K562 (cell line): ENCODE measurements around the gene GNB2. TPM values are rescaled to one million over a fixed set of nuclear protein-coding genes. Genes with fewer than 3 reads are reported as not detected.

Experiments used
- POLR2AphosphoS2 ChIP-seq: IDR thresholded peaks from 2 replicates; pipeline ENCODE4 v1.6.1; 2012; ENCODE audit warnings: low read length, improper control_type of control experiment
- POLR2G ChIP-seq: fragments of 200-400 bp; formaldehyde crosslinking; IDR thresholded peaks from 2 replicates; pipeline ENCODE4 v1.6.1; 2017; ENCODE audit warnings: low read depth, mild to moderate bottlenecking, antibody characterized with exemption, low read length, moderate library complexity
- RBM22 ChIP-seq: fragments of 200-400 bp; formaldehyde crosslinking; IDR thresholded peaks from 2 replicates; pipeline ENCODE4 v1.6.1; 2018; ENCODE audit warnings: low read length, low read depth; ENCODE audit not compliant: poor library complexity, severe bottlenecking
- RERE ChIP-seq: sonication (generic); formaldehyde crosslinking; IDR thresholded peaks from 2 replicates; pipeline ENCODE4 v1.8.0; 2023; ENCODE audit warnings: missing genetic modification reagents, mild to moderate bottlenecking, borderline replicate concordance
- TEAD1 ChIP-seq, 2 experiments: fragments of 450-650 bp in 1 of 2; sonication (generic) in 1 of 2; formaldehyde crosslinking; IDR thresholded peaks; 2 replicates each; pipeline versions ENCODE4 v1.4.0 to v1.8.0; 2020 to 2022; ENCODE audit warnings: mild to moderate bottlenecking in 2 of 2, missing genetic modification reagents in 1 of 2
- ZNF253 ChIP-seq: fragments of 250-450 bp; sonication (Bioruptor Pico); conservative IDR thresholded peaks from 2 replicates; pipeline ENCODE4 v1.6.1; 2021; ENCODE audit warnings: mild to moderate bottlenecking
- polyA plus RNA-seq, 8 experiments: library from polyadenylated mRNA; depleted of rRNA in 4 of 8; stranded (reverse) in 5 of 8; unstranded in 3 of 8; fragments of >200 nt; fragmentation: Nextera tagmentation in 2 of 8; fragmentation: Illumina TruSeq in 1 of 8; extraction: Ambion mirVana in 2 of 8; extraction: Trizol in 1 of 8; gene quantifications; 2 replicates each; pipeline versions ENCODE4 v1.2.1 to v1.2.3, GENCODE V29; 2011 to 2014; ENCODE audit warnings: inconsistent platforms in 1 of 8, missing spikeins in 1 of 8
- total RNA-seq, 7 experiments: library from RNA; depleted of rRNA in 6 of 7; stranded (reverse); fragments of >200 nt in 6 of 7; fragmentation: Illumina TruSeq in 2 of 7; extraction: Trizol in 2 of 7; gene quantifications; 2 replicates each; pipeline versions ENCODE4 v1.2.1 to v1.2.3, GENCODE V29; 2011 to 2021; ENCODE audit warnings: low replicate concordance in 1 of 7

The GNB2 gene
- total and polyA plus RNA-seq, 9 of the 15 experiments (the other 6 are each of a cell fraction or from before 2014, with no cell fraction given): 0.65 to 320 (median 104) TPM

- TF ChIP-seq POLR2G: peak; percentile 80
- TF ChIP-seq RBM22: peak; percentile 95
- TF ChIP-seq ZNF253 (CRISPR knock-in tag): 0 out of 2 replicates have a peak, but pooled peaks have one; percentile 44
- TF ChIP-seq TEAD1 (CRISPR knock-in tag; IDR thresholded peaks at IDR 0.05): 0 out of 4 replicates have a peak, but pooled peaks of 1 of the 2 experiments have one; percentile 26
- no peak for TF ChIP-seq RERE
- TF ChIP-seq POLR2AphosphoS2: 0 out of 2 replicates have a peak, but pooled peaks have one; percentile 70
Measured at GRCh38 chr7:100680576-100681271, 7.2 kb downstream of the GNB2 start (continued).
